Upper lobe of left lung (tissue), 4 donors: ENCODE measurements around the gene FYB1.

Experiments used
- POLR2A ChIP-seq, 4 donors: fragments of 450-650 bp; IDR thresholded peaks; one replicate each; pipeline ENCODE4 v1.5.1; 2016 to 2017; ENCODE audit warnings: antibody characterized with exemption in 4 of 4, mild to moderate bottlenecking in 2 of 4
- POLR2AphosphoS5 ChIP-seq, 2 donors: sonication (generic); formaldehyde crosslinking; IDR thresholded peaks; one replicate each; pipeline ENCODE4 v1.5.1; 2017; ENCODE audit warnings: antibody characterized with exemption in 2 of 2

- TF ChIP-seq POLR2A (IDR thresholded peaks at IDR 0.05) (no peak), POLR2AphosphoS5 (IDR thresholded peaks at IDR 0.05) (no peak)
These were observed 47.7 kb downstream of the FYB1 start for GRCh38 chr5:39171647-39172046.
